ENCODE results near the gene SLF2. TPM values are rescaled to one million over a fixed set of nuclear protein-coding genes. Genes with fewer than 3 reads are reported as not detected.

Gene SLF2
- total and polyA plus RNA-seq, 2 of the 8 experiments (the other 6 are each of a cell fraction or from before 2014, with no cell fraction given): 5.5 to 20.9 TPM

- Histone ChIP-seq H2AK5ac (ENCODE audit: low read depth, low read length) (no peak overlapping the region), H4K20me1 (replicated peaks in 1 of 2; ENCODE audit: control insufficient read depth in 1 of 2, insufficient read depth in 2 of 2, low read length in 2 of 2) (peaks cover 0 to 3% of the 10 kb centered on the region in 2 experiments), H2BK20ac (ENCODE audit: low read length) (no peak overlapping the region), H2BK12ac (ENCODE audit: low read depth, low read length) (no peak overlapping the region), H3K9ac (replicated peaks in 1 of 4; ENCODE audit: extremely low read depth in 1 of 4, low read depth in 3 of 4, low read length in 3 of 4) (no peak overlapping the region), H3K18ac (ENCODE audit: extremely low read depth, low read length) (no peak overlapping the region), H3K36me3 (ENCODE audit: control insufficient read depth in 2 of 4, insufficient read depth in 4 of 4, low read length in 3 of 4) (peaks cover 6 to 62% (median 25%) of the 10 kb centered on the region in 4 experiments), H2BK5ac (ENCODE audit: low read depth, low read length) (no peak overlapping the region), H3K79me2 (ENCODE audit: control insufficient read depth in 1 of 2, insufficient read depth in 2 of 2, low read length in 2 of 2) (no peaks in the 10 kb centered on the region), H3K9me3 (ENCODE audit: insufficient read depth in 2 of 2, low read depth in 1 of 2, low read length in 1 of 2) (no peaks in the 10 kb centered on the region), H3K27me3 (replicated peaks in 1 of 4; ENCODE audit: control insufficient read depth in 3 of 4, extremely low read depth in 1 of 4, insufficient read depth in 3 of 4, low read length in 3 of 4) (no peaks in the 10 kb centered on the region), H3K23ac (ENCODE audit: insufficient read length) (no peak overlapping the region), H3K23me2 (ENCODE audit: low read depth, low read length) (peaks cover 1% of the 10 kb centered on the region; the same call in 1 of the 2 replicates), H3K27ac (ENCODE audit: low read depth, low read length) (no peak overlapping the region), H3K4me2 (ENCODE audit: insufficient read depth in 1 of 2, low read depth in 2 of 2, low read length in 2 of 2) (no peak overlapping the region), H4K91ac (replicated peaks; ENCODE audit: insufficient read length, low read length) (no peak overlapping the region), H3K4me1 (replicated peaks in 1 of 4; ENCODE audit: control insufficient read depth in 3 of 4, insufficient read depth in 4 of 4, low read length in 3 of 4) (no peaks in the 10 kb centered on the region), H3K4ac (replicated peaks; ENCODE audit: insufficient read length, low read depth, low read length) (no peak overlapping the region), H4K8ac (ENCODE audit: extremely low read depth, insufficient read depth, low read length) (no peak overlapping the region), H4K5ac (ENCODE audit: insufficient read length, low read depth, low read length) (no peak overlapping the region), H3K4me3 (ENCODE audit: extremely low read depth in 1 of 4, insufficient read depth in 2 of 4, low read depth in 3 of 4, low read length in 4 of 4) (no peak overlapping the region), H2BK120ac (replicated peaks; ENCODE audit: low read depth, low read length) (no peak overlapping the region), H2AFZ (ENCODE audit: low read length) (no peak overlapping the region), H3K56ac (replicated peaks; ENCODE audit: insufficient read length, low read depth, low read length) (no peak overlapping the region), H3K79me1 (ENCODE audit: low read depth, low read length) (no peaks in the 10 kb centered on the region), H3K14ac (ENCODE audit: insufficient read length) (no peak overlapping the region), H2BK15ac (ENCODE audit: low read length) (no peak overlapping the region)
- no peak for DNase-seq (ENCODE audit: low read depth in 1 of 2, low spot score in 2 of 2)
- no peak for FAIRE-seq
- ChIA-PET CTCF (ENCODE audit: partially characterized antibody) (interaction anchor here (0.8 to 1.9 kb wide), 6 partner anchors 8 to 86 kb away, joined by 3 to 5 read pairs (median 4); no protein-coding TSS in a partner anchor), POLR2A (ENCODE audit: partially characterized antibody) (no interaction called here)
- no peak for TF ChIP-seq E2F6 (IDR thresholded peaks at IDR 0.05)
- no peak for TF ChIP-seq CTCF (IDR thresholded peaks at IDR 0.05; ENCODE audit: control extremely low read depth in 1 of 3, insufficient read depth in 1 of 3, low read depth in 1 of 3, low read length in 3 of 3)
- no peak for TF ChIP-seq TAF1 (IDR thresholded peaks at IDR 0.05; ENCODE audit: low read depth, low read length)
- TF ChIP-seq ZNF274 (IDR thresholded peaks at IDR 0.05; ENCODE audit: borderline replicate concordance, extremely low read depth, low read length): no peak
- TF ChIP-seq CBX5 (IDR thresholded peaks at IDR 0.05; ENCODE audit: low read depth, low read length): no peak
- no peak for TF ChIP-seq BACH1 (IDR thresholded peaks at IDR 0.05; ENCODE audit: low read length)
- no peak for TF ChIP-seq EZH2 (IDR thresholded peaks at IDR 0.05; ENCODE audit: low read depth, low read length, severe bottlenecking)
- no peak for TF ChIP-seq JUN (IDR thresholded peaks at IDR 0.05; ENCODE audit: low read depth, low read length)
- no peak for TF ChIP-seq TAF7 (optimal IDR thresholded peaks at IDR 0.05; ENCODE audit: borderline replicate concordance, low read depth, low read length)
- TF ChIP-seq YY1 (IDR thresholded peaks at IDR 0.05; ENCODE audit: low read depth, low read length): no peak
- TF ChIP-seq CEBPB (IDR thresholded peaks at IDR 0.05; ENCODE audit: low read depth, low read length): no peak
- no peak for TF ChIP-seq SIN3A (conservative IDR thresholded peaks at IDR 0.05 in 1 of 2, IDR thresholded peaks at IDR 0.05 in 1 of 2; ENCODE audit: low read depth in 1 of 2, low read length in 2 of 2)
Measured at GRCh38 chr10:100930368-100930767, 17.6 kb downstream of the SLF2 start.
